Naive thymus-derived CD4-positive, alpha-beta T cell (primary cell): Measurements from ENCODE around the gene TXNRD2. TPM values are rescaled to one million over a fixed set of nuclear protein-coding genes. Genes with fewer than 3 reads are reported as not detected.

ENCODE experiments used
- ATAC-seq: fragments of 150-1000 bp; cut with Tn5 transposase; 2 replicates; pipeline ENCODE4 v1.10.0; 2021; ENCODE audit warnings: mild to moderate bottlenecking, moderate library complexity
- CTCF ChIA-PET: fragments of 350-600 bp; sonication (Branson Sonifier 250); formaldehyde crosslinking; loops from one replicate; lab custom pipeline; 2021; ENCODE audit warnings: antibody characterized with exemption; lab: Charles Lee
- POLR2A ChIA-PET: fragments of 350-600 bp; sonication (Branson Sonifier 250); formaldehyde crosslinking; loops from one replicate; lab custom pipeline; 2021; ENCODE audit warnings: antibody characterized with exemption, inconsistent platforms; lab: Charles Lee
- DNase-seq, 9 donors: peaks; one replicate each; pipeline versions ENCODE4 v3.0.0 to v3.0.0-alpha.2; 2020 to 2022; ENCODE audit warnings: mixed read lengths in 1 of 9
- H3K27ac ChIP-seq: one replicate; pipeline ENCODE4 v1.7.0; 2013; ENCODE audit warnings: mild to moderate bottlenecking, low read depth, low read length, moderate library complexity
- H3K27me3 ChIP-seq, 2 donors: one replicate each; pipeline ENCODE4 v1.7.0; 2013; ENCODE audit warnings: low read length in 2 of 2, mild to moderate bottlenecking in 2 of 2, moderate library complexity in 2 of 2; ENCODE audit not compliant: control insufficient read depth in 2 of 2, insufficient read depth in 2 of 2
- H3K36me3 ChIP-seq, 3 experiments: 1 replicate in 2 of 3; 2 replicates in 1 of 3; pipeline ENCODE4 v1.7.0; 2013; ENCODE audit warnings: low read length in 3 of 3, mild to moderate bottlenecking in 3 of 3, moderate library complexity in 1 of 3; ENCODE audit not compliant: insufficient read depth in 3 of 3, control insufficient read depth in 2 of 3
- H3K4me1 ChIP-seq, 2 donors: one replicate each; pipeline ENCODE4 v1.7.0; 2013; ENCODE audit warnings: low read length in 2 of 2, mild to moderate bottlenecking in 2 of 2, moderate library complexity in 1 of 2; ENCODE audit not compliant: control insufficient read depth in 2 of 2, insufficient read depth in 2 of 2
- H3K4me3 ChIP-seq: 2 replicates; pipeline ENCODE4 v1.7.0; 2013; ENCODE audit warnings: mild to moderate bottlenecking, low read length
- H3K9me3 ChIP-seq, 3 experiments: 1 replicate in 2 of 3; 2 replicates in 1 of 3; pipeline ENCODE4 v1.7.0; 2013; ENCODE audit warnings: low read length in 3 of 3; ENCODE audit not compliant: control insufficient read depth in 2 of 3
- H3K27ac Mint-ChIP-seq, 9 donors: one replicate each; pipeline ENCODE4 v1.8.0; 2020 to 2022; ENCODE audit warnings: mixed read lengths in 9 of 9, mild to moderate bottlenecking in 8 of 9, moderate library complexity in 5 of 9, inconsistent platforms in 2 of 9
- H3K27me3 Mint-ChIP-seq, 5 donors: one replicate each; pipeline ENCODE4 v1.8.0; 2021 to 2022; ENCODE audit warnings: mixed read lengths in 5 of 5, mild to moderate bottlenecking in 1 of 5
- H3K36me3 Mint-ChIP-seq, 5 donors: one replicate each; pipeline ENCODE4 v1.8.0; 2020 to 2022; ENCODE audit warnings: mixed read lengths in 5 of 5, mild to moderate bottlenecking in 3 of 5, inconsistent platforms in 1 of 5
- H3K4me1 Mint-ChIP-seq, 7 donors: one replicate each; pipeline ENCODE4 v1.8.0; 2020 to 2022; ENCODE audit warnings: mixed read lengths in 7 of 7, mild to moderate bottlenecking in 3 of 7, inconsistent platforms in 1 of 7
- H3K4me3 Mint-ChIP-seq, 10 donors: one replicate each; pipeline ENCODE4 v1.8.0; 2020 to 2022; ENCODE audit warnings: mild to moderate bottlenecking in 10 of 10, mixed read lengths in 10 of 10, moderate library complexity in 6 of 10, inconsistent platforms in 2 of 10
- H3K9me3 Mint-ChIP-seq, 11 donors: one replicate each; pipeline ENCODE4 v1.8.0; 2020 to 2022; ENCODE audit warnings: mixed read lengths in 11 of 11, mild to moderate bottlenecking in 4 of 11, inconsistent platforms in 1 of 11, moderate library complexity in 1 of 11
- intact Hi-C, 2 donors: fragments of 100-400 bp; cut with micrococcal nuclease; formaldehyde crosslinking; loops; one replicate each; pipeline ENCODE4 v1.15.1; 2023
- polyA plus RNA-seq, 2 donors: library from polyadenylated mRNA; unstranded; fragments of 300-500 nt; fragmentation: Illumina TruSeq; gene quantifications; one replicate each; pipeline ENCODE4 v1.2.3, GENCODE V29; 2021
- total RNA-seq, 6 experiments: library from RNA in 5 of 6; stranded (reverse) in 5 of 6; gene quantifications; 1 replicate in 5 of 6; 2 replicates in 1 of 6; pipeline ENCODE4 v1.2.3 and lab custom pipeline; 2021 to 2026

TXNRD2 gene
- total and polyA plus RNA-seq, 7 experiments from 2014 or later: 14.0 to 39.0 (median 26.1) TPM

GRCh38 chr22:19859861-19860510 lies 81.6 kb downstream of the TXNRD2 start:
- ChIA-PET POLR2A (interaction anchor here (1.9 kb wide), 1 partner anchor 31 kb away, joined by 4 read pairs; no protein-coding TSS in a partner anchor), CTCF (no interaction called here)
- Mint-ChIP-seq H3K27me3 (peaks cover 0 to 3% (median 0%) of the 10 kb centered on the region in 5 donors), H3K4me3 (no peak overlapping the region), H3K9me3 (no peaks in the 10 kb centered on the region), H3K27ac (peak overlapping the region in 7 of 9 donors; percentile 38 to 90 (median 68)), H3K36me3 (peaks cover 0 to 6% (median 0%) of the 10 kb centered on the region in 5 donors), H3K4me1 (peaks cover 16 to 45% (median 37%) of the 10 kb centered on the region in 7 donors)
- DNase-seq (no peak), ATAC-seq (no peak)
- intact Hi-C loops: loop anchor here (5.0 to 10.0 kb wide), 3 partner anchors 103 to 1055 kb away; partner anchors contain the start of genes ARVCF (in 1 of the 2) and CRKL (in 1 of the 2)
- no peak overlapping the region for H3K4me3 ChIP-seq
- H3K4me1 ChIP-seq: peaks cover 7% of the 10 kb centered on the region in 2 donors
- no peaks in the 10 kb centered on the region for H3K36me3 ChIP-seq
- no peaks in the 10 kb centered on the region for H3K27me3 ChIP-seq
- H3K9me3 ChIP-seq: no peaks in the 10 kb centered on the region
- H3K27ac ChIP-seq: no peak overlapping the region

GRCh38 chr22:19857382-19857781 lies 84.2 kb downstream of the TXNRD2 start:
- Histone ChIP-seq H3K9me3 (no peaks in the 10 kb centered on the region), H3K4me3 (no peak overlapping the region), H3K27ac (no peak overlapping the region), H3K27me3 (no peaks in the 10 kb centered on the region), H3K4me1 (peaks cover 19 to 21% of the 10 kb centered on the region in 2 donors), H3K36me3 (peaks cover 0 to 9% (median 0%) of the 10 kb centered on the region in 3 experiments)
- no peaks in the 10 kb centered on the region for H3K9me3 Mint-ChIP-seq
- no peak for DNase-seq
- intact Hi-C loops: loop anchor here (5.0 to 10.0 kb wide), 3 partner anchors 100 to 1057 kb away; partner anchors contain the start of genes ARVCF (in 1 of the 2) and CRKL (in 1 of the 2)
- ChIA-PET POLR2A (no interaction called here), CTCF (no interaction called here)
- H3K4me3 Mint-ChIP-seq: peak overlapping the region in 5 of 10 donors; percentile 14 to 35 (median 25)
- H3K36me3 Mint-ChIP-seq: peaks cover 0 to 6% (median 0%) of the 10 kb centered on the region in 5 donors
- H3K27me3 Mint-ChIP-seq: no peaks in the 10 kb centered on the region
- H3K27ac Mint-ChIP-seq: peak overlapping the region; percentile 13 to 96 (median 90)
- ATAC-seq: no peak
- peaks cover 31 to 64% (median 55%) of the 10 kb centered on the region in 7 donors for H3K4me1 Mint-ChIP-seq

- H3K36me3 ChIP-seq: peaks cover 0 to 26% (median 0%) of the 10 kb centered on the region in 3 experiments
- H3K9me3 ChIP-seq: no peaks in the 10 kb centered on the region
- H3K4me3 ChIP-seq: peak overlapping the region; percentile 64
- CTCF ChIA-PET: interaction anchor here (0.7 to 1.7 kb wide), 5 partner anchors 11 to 54 kb away, joined by 3 to 9 read pairs (median 5); no protein-coding TSS in a partner anchor
- peak overlapping the region; percentile 90 to 96 (median 93) for H3K27ac Mint-ChIP-seq
- H3K4me1 ChIP-seq: peaks cover 19 to 21% of the 10 kb centered on the region in 2 donors
- DNase-seq (peak in 7 of 9 donors; percentile 35 to 66 (median 49)), ATAC-seq (peak; percentile 11)
- peaks cover 32 to 72% (median 57%) of the 10 kb centered on the region in 7 donors for H3K4me1 Mint-ChIP-seq
- no peaks in the 10 kb centered on the region for H3K9me3 Mint-ChIP-seq
- H3K36me3 Mint-ChIP-seq: peaks cover 0 to 8% (median 0%) of the 10 kb centered on the region in 5 donors
- H3K27me3 ChIP-seq: no peaks in the 10 kb centered on the region
- H3K27ac ChIP-seq: peak overlapping the region; percentile 87
- intact Hi-C loops: loop anchor here (1.0 to 10.0 kb wide), 5 partner anchors 36 to 1059 kb away; partner anchors contain the start of genes ARVCF (in 1 of the 2), CRKL (in 1 of the 2) and TRMT2A (in 1 of the 2)
- POLR2A ChIA-PET: interaction anchor here (0.6 to 3.8 kb wide), 13 partner anchors 10 to 353 kb away, joined by 3 to 154 read pairs (median 4); no protein-coding TSS in a partner anchor
- H3K27me3 Mint-ChIP-seq: no peaks in the 10 kb centered on the region
- H3K4me3 Mint-ChIP-seq: peak overlapping the region; percentile 94 to 99 (median 96)
Observed at GRCh38 chr22:19855504-19856409, 85.9 kb downstream of the TXNRD2 start.

- Mint-ChIP-seq H3K4me3 (peak within 1 kb of the TSS; percentile 94 to 99 (median 96)), H3K36me3 (peaks cover 0 to 14% (median 0%) of the 10 kb centered on the region in 5 donors), H3K9me3 (no peaks in the 10 kb centered on the region), H3K27me3 (no peaks in the 10 kb centered on the region), H3K4me1 (peaks cover 38 to 78% (median 65%) of the 10 kb centered on the region in 7 donors), H3K27ac (peak within 1 kb of the TSS; percentile 90 to 96 (median 93))
- peak within 1 kb of the TSS; percentile 87 for H3K27ac ChIP-seq
- no peaks in the 10 kb centered on the region for H3K9me3 ChIP-seq
- ChIA-PET POLR2A (interaction anchor here (0.6 to 3.8 kb wide), 14 partner anchors 10 to 352 kb away, joined by 3 to 154 read pairs (median 4); no protein-coding TSS in a partner anchor), CTCF (interaction anchor here (1.0 to 1.7 kb wide), 5 partner anchors 31 to 55 kb away, joined by 3 to 9 read pairs (median 6); no protein-coding TSS in a partner anchor)
- H3K4me1 ChIP-seq: peaks cover 19 to 21% of the 10 kb centered on the region in 2 donors
- H3K27me3 ChIP-seq: no peaks in the 10 kb centered on the region
- H3K36me3 ChIP-seq: peaks cover 0 to 34% (median 0%) of the 10 kb centered on the region in 3 experiments
- peak within 1 kb of the TSS; percentile 64 for H3K4me3 ChIP-seq
- intact Hi-C loops: loop anchor here (1.0 to 10.0 kb wide), 7 partner anchors 11 to 1060 kb away; partner anchors contain the start of genes ARVCF (in 1 of the 2), CRKL (in 1 of the 2) and TRMT2A (in 1 of the 2)
- ATAC-seq (peak; percentile 97), DNase-seq (peak; percentile 91 to 97 (median 94))
Observed at GRCh38 chr22:19854778-19855503, 86.7 kb downstream of the TXNRD2 start, which contains the start of the genes GNB1L and RTL10. Gene GNB1L, minus strand, starts transcription at chr22:19854874. Its CDS starts 33,519 bp downstream, at chr22:19821355. Gene RTL10, minus strand, starts transcription at chr22:19854874. Its CDS starts 2,613 bp downstream, at chr22:19852261.

GRCh38 chr22:19853879-19854777 lies 87.5 kb downstream of the TXNRD2 start:
- Mint-ChIP-seq H3K27ac (peak overlapping the region; percentile 89 to 96 (median 92)), H3K4me1 (peaks cover 38 to 73% (median 62%) of the 10 kb centered on the region in 7 donors), H3K9me3 (no peaks in the 10 kb centered on the region), H3K27me3 (no peaks in the 10 kb centered on the region), H3K4me3 (peak overlapping the region; percentile 94 to 99 (median 96)), H3K36me3 (peaks cover 0 to 14% (median 0%) of the 10 kb centered on the region in 5 donors)
- ChIA-PET CTCF (interaction anchor here (1.2 to 1.7 kb wide), 2 partner anchors 38 to 87 kb away, joined by 3 to 6 read pairs; no protein-coding TSS in a partner anchor), POLR2A (interaction anchor here (0.6 to 3.8 kb wide), 10 partner anchors 9 to 89 kb away, joined by 3 to 154 read pairs (median 4); no protein-coding TSS in a partner anchor)
- ATAC-seq (peak; percentile 3), DNase-seq (peak in 6 of 9 donors; percentile 22 to 45 (median 30))
- H3K27me3 ChIP-seq: no peaks in the 10 kb centered on the region
- peak overlapping the region; percentile 87 for H3K27ac ChIP-seq
- intact Hi-C loops: loop anchor here (1.0 to 10.0 kb wide), 4 partner anchors 10 to 1061 kb away; partner anchors contain the start of gene CRKL (in 1 of the 2)
- no peaks in the 10 kb centered on the region for H3K9me3 ChIP-seq
- H3K4me1 ChIP-seq: peaks cover 19 to 21% of the 10 kb centered on the region in 2 donors
- H3K4me3 ChIP-seq: peak overlapping the region; percentile 64
- peaks cover 0 to 40% (median 0%) of the 10 kb centered on the region in 3 experiments for H3K36me3 ChIP-seq
